GM19035 (cell line): Measurements from ENCODE around the gene EI24.
"Not testable (repeated sequence)": the region's sequence is repeated elsewhere in the genome, so short reads cannot be mapped to it uniquely, and the experiment has no call there.

Experiments
- ATAC-seq: cut with Tn5 transposase; IDR thresholded peaks from one replicate; pipeline ENCODE4 v1.9.1; 2021; ENCODE audit not compliant: unreplicated experiment

EI24 gene

GRCh38 chr11:125568970-125569914, at the start of gene EI24:
EI24 (plus strand) TSS chr11:125569477; CDS start chr11:125572528, 3,051 bp downstream.
- peak; percentile 95 for ATAC-seq

GRCh38 chr11:125519860-125520834, 49.1 kb upstream of the EI24 start:
- no peak for ATAC-seq

GRCh38 chr11:125525303-125525702, 44.0 kb upstream of the EI24 start:
- ATAC-seq, result no peak

GRCh38 chr11:125532668-125533067, 36.6 kb upstream of the EI24 start:
- ATAC-seq, result no peak

GRCh38 chr11:125535585-125535984, 33.7 kb upstream of the EI24 start:
- no peak for ATAC-seq

- not testable (repeated sequence) for ATAC-seq
Measured at GRCh38 chr11:125536834-125537233, 32.4 kb upstream of the EI24 start.

- no peak for ATAC-seq
Measured at GRCh38 chr11:125542709-125543108, 26.6 kb upstream of the EI24 start.

- ATAC-seq, result no peak
Measured at GRCh38 chr11:125550780-125551179, 18.5 kb upstream of the EI24 start.

GRCh38 chr11:125551835-125552342, 17.4 kb upstream of the EI24 start:
- no peak for ATAC-seq

- ATAC-seq, result no peak
Measured at GRCh38 chr11:125552927-125553326, 16.4 kb upstream of the EI24 start.

- ATAC-seq, result no peak
Measured at GRCh38 chr11:125553357-125553756, 15.9 kb upstream of the EI24 start.

- no peak for ATAC-seq
Measured at GRCh38 chr11:125554038-125554437, 15.2 kb upstream of the EI24 start.

GRCh38 chr11:125559888-125560287, 9.4 kb upstream of the EI24 start:
- no peak for ATAC-seq

- ATAC-seq, result no peak
Measured at GRCh38 chr11:125561924-125562323, 7.4 kb upstream of the EI24 start.

GRCh38 chr11:125562430-125562829, 6.8 kb upstream of the EI24 start:
- ATAC-seq, result no peak

- ATAC-seq, result no peak
Measured at GRCh38 chr11:125564357-125564756, 4.9 kb upstream of the EI24 start.

GRCh38 chr11:125566235-125566634, 3.0 kb upstream of the EI24 start:
- ATAC-seq, result no peak

GRCh38 chr11:125569915-125570621, 791 bp downstream of the EI24 start:
- ATAC-seq, result peak; percentile 28

- ATAC-seq, result no peak
Measured at GRCh38 chr11:125570952-125571351, 1.7 kb downstream of the EI24 start.

GRCh38 chr11:125572916-125573315, 3.6 kb downstream of the EI24 start:
- ATAC-seq, result no peak

GRCh38 chr11:125577181-125577580, 7.9 kb downstream of the EI24 start:
- ATAC-seq, result not testable (repeated sequence)
